ENCODE data around the gene TMEM125.

DNA sequence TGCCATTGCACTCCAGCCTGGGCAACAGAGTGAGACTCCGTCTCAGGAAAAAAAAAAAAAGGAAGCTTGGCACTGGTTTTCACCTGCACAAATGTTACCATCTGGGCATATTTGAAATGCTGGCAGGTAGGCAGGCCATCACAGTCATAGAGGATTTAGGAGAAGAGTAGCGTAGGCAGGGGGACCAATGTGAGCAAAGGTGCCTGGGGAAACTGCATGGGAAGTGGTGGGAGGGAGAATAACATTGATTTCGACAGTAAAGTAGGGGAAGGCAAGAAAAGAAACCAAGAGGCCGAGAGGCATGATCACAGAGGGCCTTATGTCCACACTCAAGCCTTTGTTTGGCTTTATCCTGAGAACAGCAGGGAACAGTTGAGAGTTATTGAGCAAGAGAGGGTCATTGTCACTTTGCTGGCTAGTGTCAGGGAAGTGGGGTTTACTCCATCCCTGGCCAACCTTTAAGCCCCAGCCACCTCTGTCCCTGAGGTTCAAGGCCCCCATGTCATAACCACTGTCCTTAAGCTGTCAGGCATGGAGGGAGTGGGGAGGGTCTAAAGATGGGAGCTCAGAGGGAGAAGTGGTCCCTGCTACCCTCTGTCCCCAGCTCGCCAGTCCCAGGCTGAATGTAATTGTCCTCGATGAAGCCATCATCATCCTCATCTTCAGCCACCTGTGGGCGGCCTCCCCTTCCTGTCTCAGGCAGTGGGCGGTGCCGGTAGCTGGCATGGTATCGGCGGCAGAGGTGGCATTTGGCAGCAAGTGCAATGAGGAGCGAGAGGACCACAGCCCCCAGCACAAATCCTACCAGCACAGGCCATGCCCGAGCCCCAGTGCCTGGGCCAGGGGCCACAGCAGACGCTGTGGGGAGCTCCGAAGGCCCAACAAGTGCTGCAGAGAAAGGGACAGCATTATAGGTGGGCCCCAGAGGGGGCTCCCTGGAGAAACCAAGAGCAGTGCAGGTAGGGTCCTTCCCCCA is 12.7 kb downstream of the TMEM125 start:
- TF ChIP-seq POLR2A (IDR thresholded peaks at IDR 0.05) (no peak), CTCF (IDR thresholded peaks at IDR 0.05) (no peak), POLR2AphosphoS5 (IDR thresholded peaks at IDR 0.05) (no peak), EP300 (IDR thresholded peaks at IDR 0.05) (no peak)
